Body of pancreas (tissue), 4 donors: ENCODE results near the gene GMDS.

ENCODE experiments used
- CTCF ChIP-seq, 7 experiments: fragments of 450-650 bp in 4 of 7; fragments of 200-600 bp in 3 of 7; sonication (generic) in 3 of 7; IDR thresholded peaks; one replicate each; pipeline ENCODE4 v1.5.1; 2016 to 2019; ENCODE audit warnings: antibody characterized with exemption in 7 of 7
- POLR2A ChIP-seq, 3 donors: fragments of 450-650 bp; IDR thresholded peaks; one replicate each; pipeline ENCODE4 v1.6.1; 2016; ENCODE audit warnings: antibody characterized with exemption in 3 of 3, mild to moderate bottlenecking in 2 of 3

- TF ChIP-seq CTCF (IDR thresholded peaks at IDR 0.05) (no peak), POLR2A (IDR thresholded peaks at IDR 0.05) (no peak)
Observed at GRCh38 chr6:2029952-2030351, 215.5 kb downstream of the GMDS start.
